Neuron (in vitro differentiated cells): Measurements from ENCODE around the gene HAPLN2.
A peak's percentile ranks its signal among the peaks of the same experiment; 100 is the strongest.
"Not testable (repeated sequence)": the region's sequence is repeated elsewhere in the genome, so short reads cannot be mapped to it uniquely, and the experiment has no call there.

ENCODE experiments used
- H2AFZ ChIP-seq: one replicate; pipeline ENCODE4 v1.6.1; 2013; ENCODE audit warnings: low read depth, mild to moderate bottlenecking, inconsistent platforms, low read length, moderate library complexity
- H3K27me3 ChIP-seq: one replicate; pipeline ENCODE4 v1.6.1; 2013; ENCODE audit warnings: low read length; ENCODE audit not compliant: insufficient read depth
- H3K36me3 ChIP-seq: one replicate; pipeline ENCODE4 v1.6.1; 2013; ENCODE audit warnings: low read length; ENCODE audit not compliant: insufficient read depth
- H3K4me1 ChIP-seq: one replicate; pipeline ENCODE4 v1.6.1; 2013; ENCODE audit warnings: low read length; ENCODE audit not compliant: insufficient read depth
- H3K4me3 ChIP-seq: 2 replicates; pipeline ENCODE4 v1.5.1; 2013; ENCODE audit warnings: mild to moderate bottlenecking, low read length, moderate library complexity
- H3K9me3 ChIP-seq: one replicate; pipeline ENCODE4 v1.6.1; 2013; ENCODE audit warnings: low read length

Gene HAPLN2

DNA sequence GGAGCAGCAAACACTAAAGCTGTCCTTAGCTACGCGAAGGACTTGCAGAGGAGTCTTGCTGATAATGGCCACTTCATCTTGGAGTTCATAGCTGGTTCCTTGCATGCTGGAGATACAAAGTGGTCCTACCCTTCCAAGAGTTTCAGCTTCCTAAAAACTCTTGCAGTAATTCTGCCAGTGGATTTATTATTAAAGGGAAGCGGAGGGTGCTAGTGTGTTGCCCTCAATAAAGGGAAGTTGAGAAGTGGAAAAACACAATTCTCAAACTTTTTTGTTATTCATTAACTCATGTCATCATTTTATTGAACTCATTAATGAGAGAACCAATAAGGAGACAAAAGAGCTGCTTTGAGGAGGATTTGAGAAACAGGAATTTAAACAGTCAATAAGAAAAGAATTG lies 6.5 kb upstream of the HAPLN2 start:
- H3K9me3 ChIP-seq, result no peaks in the 10 kb centered on the region
- H3K36me3 ChIP-seq, result no peaks in the 10 kb centered on the region
- no peaks in the 10 kb centered on the region for H3K4me1 ChIP-seq
- H3K4me3 ChIP-seq, result no peak overlapping the region
- no peak overlapping the region for H2AFZ ChIP-seq
- peaks cover 20% of the 10 kb centered on the region for H3K27me3 ChIP-seq

DNA sequence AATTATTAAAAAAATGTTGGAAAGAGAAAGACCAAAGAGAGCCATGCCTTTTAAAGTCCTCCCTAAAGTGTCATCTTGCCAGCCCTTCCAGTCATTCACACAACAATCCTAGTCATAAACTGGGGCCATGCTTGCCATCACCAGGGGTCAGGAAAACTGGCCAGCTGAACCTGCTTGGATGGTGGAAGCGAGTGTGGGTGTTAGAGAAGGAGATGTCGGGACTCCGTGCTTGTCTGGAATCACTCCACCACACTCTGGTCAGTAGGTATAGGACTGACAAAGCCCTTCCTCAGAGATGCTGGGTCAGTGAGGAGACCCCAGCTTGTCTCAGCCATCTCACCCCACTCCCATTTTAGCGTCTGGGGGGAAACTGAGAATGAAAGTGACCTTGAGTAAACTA lies 3.3 kb upstream of the HAPLN2 start:
- peaks cover 33% of the 10 kb centered on the region for H3K27me3 ChIP-seq
- H3K4me1 ChIP-seq, result no peaks in the 10 kb centered on the region
- H2AFZ ChIP-seq, result no peak overlapping the region
- H3K36me3 ChIP-seq, result no peaks in the 10 kb centered on the region
- H3K4me3 ChIP-seq, result no peak overlapping the region
- no peaks in the 10 kb centered on the region for H3K9me3 ChIP-seq

- Histone ChIP-seq H3K27me3 (peaks cover 36% of the 10 kb centered on the region), H3K36me3 (no peaks in the 10 kb centered on the region)
Measured at GRCh38 chr1:156616463-156616862, 2.8 kb upstream of the HAPLN2 start.

DNA sequence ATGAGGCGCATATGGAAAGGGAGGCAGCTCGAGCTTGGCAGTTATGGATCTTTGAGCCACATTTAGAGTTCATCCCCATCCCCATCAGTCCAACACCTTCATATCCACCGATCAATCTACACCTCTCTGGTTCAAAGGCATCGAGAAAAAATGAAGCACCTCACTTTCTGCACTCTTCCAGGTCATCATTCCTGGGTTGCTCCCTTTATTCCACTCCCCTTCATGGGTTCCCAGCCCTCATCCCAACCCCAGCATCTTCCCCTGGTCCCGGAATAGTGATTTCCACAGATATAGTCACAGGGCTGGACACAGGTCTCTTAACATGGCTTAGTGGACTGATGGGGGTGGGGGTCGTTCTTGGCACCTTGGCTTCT lies 354 bp downstream of the HAPLN2 start:
- peaks cover 50% of the 10 kb centered on the region for H3K27me3 ChIP-seq
- H3K36me3 ChIP-seq, result no peaks in the 10 kb centered on the region

More at GRCh38 chr1:156616463-156616862, 2.8 kb upstream of the HAPLN2 start:
- no peaks in the 10 kb centered on the region for H3K9me3 ChIP-seq
- H3K4me1 ChIP-seq, result no peaks in the 10 kb centered on the region
- no peak overlapping the region for H3K4me3 ChIP-seq
- H2AFZ ChIP-seq, result no peak overlapping the region

DNA sequence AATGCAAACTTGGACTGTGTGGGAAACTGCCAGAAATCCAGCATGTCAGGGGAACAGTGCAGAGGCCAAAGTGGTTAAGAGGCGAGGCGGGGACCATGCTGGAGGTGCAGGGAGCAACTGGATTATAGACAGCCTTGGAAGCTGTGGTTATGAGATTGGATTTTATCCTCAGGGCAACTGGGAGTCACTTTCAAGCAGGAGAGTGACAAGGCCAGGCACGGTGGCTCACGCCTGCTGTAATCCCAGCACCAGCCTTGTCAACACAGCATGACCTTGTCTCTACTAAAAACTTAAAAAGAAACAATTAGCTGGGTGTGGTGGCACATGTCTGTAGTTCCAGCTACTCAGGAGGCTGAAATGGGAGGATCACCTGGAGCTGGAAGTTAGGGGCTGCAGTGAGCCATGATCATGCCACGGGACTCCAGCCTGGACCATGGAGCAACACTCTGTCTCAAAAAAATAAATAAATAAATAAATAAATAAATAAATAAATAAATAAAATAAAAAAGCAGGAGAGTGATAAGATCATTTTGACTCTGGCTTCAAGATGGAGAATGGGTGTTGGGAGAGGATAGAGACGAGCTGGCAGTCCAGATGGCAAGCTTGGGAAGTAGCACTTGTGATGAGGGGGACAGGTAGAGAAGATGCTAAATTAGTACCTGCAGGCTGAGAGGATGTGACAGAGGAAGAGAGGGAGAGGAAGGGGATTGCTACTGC lies 3.5 kb downstream of the HAPLN2 start:
- H3K36me3 ChIP-seq, result no peaks in the 10 kb centered on the region
- H3K4me3 ChIP-seq, result no peak overlapping the region
- peaks cover 9% of the 10 kb centered on the region for H3K4me1 ChIP-seq
- H3K9me3 ChIP-seq, result no peaks in the 10 kb centered on the region
- peaks cover 56% of the 10 kb centered on the region for H3K27me3 ChIP-seq
- H2AFZ ChIP-seq, result no peak overlapping the region

More for the DNA sequence above, 354 bp downstream of the HAPLN2 start:
- H3K4me1 ChIP-seq, result no peaks in the 10 kb centered on the region
- H2AFZ ChIP-seq, result no peak overlapping the region
- H3K4me3 ChIP-seq, result no peak overlapping the region
- H3K9me3 ChIP-seq, result no peaks in the 10 kb centered on the region

- peak overlapping the region; percentile 33 for H3K4me3 ChIP-seq
- H3K36me3 ChIP-seq, result no peaks in the 10 kb centered on the region
- H3K27me3 ChIP-seq, result peaks cover 56% of the 10 kb centered on the region
- peaks cover 9% of the 10 kb centered on the region for H3K4me1 ChIP-seq
- H3K9me3 ChIP-seq, result no peaks in the 10 kb centered on the region
- H2AFZ ChIP-seq, result peak overlapping the region; percentile 37
Measured at GRCh38 chr1:156623946-156624813, 5.0 kb downstream of the HAPLN2 start.

DNA sequence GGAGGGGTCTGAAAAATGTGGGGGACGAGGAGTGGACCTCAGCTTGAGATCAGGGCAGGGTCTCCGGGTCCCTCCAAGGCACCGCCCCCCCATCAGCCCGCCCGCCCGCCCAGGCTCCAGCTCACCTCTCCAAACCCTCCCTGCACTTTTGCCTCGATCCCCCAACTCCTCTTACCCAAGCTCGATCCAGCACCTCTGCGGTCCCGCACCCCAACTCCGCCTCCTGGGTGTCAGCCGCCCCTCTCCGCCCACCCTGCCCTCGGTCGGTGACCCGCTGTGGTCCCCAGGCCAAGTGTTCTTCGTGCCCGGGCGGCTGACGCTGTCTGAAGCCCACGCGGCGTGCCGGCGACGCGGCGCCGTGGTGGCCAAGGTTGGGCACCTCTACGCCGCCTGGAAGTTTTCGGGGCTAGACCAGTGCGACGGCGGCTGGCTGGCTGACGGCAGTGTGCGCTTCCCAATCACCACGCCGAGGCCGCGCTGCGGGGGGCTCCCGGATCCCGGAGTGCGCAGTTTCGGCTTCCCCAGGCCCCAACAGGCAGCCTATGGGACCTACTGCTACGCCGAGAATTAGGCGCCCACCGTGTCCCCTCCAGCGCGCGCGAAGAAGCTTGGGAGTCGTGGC lies 5.7 kb downstream of the HAPLN2 start:
- Histone ChIP-seq H3K9me3 (no peaks in the 10 kb centered on the region), H2AFZ (peak overlapping the region; percentile 37), H3K4me1 (peaks cover 9% of the 10 kb centered on the region), H3K4me3 (peak overlapping the region; percentile 33), H3K27me3 (peaks cover 52% of the 10 kb centered on the region), H3K36me3 (no peaks in the 10 kb centered on the region)

DNA sequence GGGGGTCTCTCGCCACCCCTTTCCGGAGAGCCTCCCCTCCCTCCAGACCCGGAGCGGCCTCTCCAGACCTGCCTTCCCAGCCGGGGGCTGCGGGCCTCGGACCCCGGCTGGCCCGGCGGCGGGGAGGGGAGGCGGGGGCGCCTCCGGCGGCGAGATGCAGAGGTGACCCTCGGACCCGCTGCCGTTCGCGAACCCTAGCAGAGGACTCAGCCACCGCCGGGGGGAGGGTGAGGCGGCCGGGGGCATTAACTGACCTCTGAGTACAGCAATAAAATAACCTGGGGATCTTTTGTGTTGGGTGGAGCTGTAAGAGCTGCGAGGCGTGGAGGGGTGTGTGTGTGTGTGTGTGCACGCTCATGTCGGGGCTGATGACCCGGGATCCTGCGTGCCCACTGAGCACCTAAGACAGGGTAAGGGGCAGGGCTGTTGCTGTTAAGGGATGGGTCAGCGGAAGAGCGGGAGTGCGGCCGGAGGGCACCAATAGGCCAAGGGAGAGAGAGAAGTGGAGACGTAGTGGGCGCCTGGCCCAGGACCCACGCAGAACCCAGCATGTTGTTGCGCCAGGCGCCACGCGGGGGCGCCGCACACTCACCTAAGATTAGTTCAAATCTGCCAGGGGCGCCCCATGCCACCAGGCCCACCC lies 6.3 kb downstream of the HAPLN2 start:
- Histone ChIP-seq H3K4me1 (peaks cover 9% of the 10 kb centered on the region), H3K4me3 (peak overlapping the region; percentile 9), H3K9me3 (no peaks in the 10 kb centered on the region), H2AFZ (peak overlapping the region; percentile 20), H3K36me3 (no peaks in the 10 kb centered on the region), H3K27me3 (peaks cover 46% of the 10 kb centered on the region)

DNA sequence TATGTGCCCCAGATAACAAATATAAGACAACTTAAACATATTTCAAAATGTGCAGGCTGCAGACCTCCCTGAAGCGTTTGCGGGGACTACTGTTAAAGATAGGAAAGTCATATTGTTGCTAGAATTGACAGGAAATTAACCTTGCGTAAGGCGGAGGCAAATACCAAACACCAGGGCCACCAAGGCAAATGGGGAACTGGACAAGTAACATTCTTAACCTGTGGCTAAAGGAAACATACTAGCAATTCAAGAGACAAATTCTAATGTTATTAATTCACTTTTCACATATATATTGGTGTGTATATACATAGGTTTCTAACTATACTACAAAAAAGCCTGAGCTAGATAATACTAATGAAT lies 6.8 kb downstream of the HAPLN2 start:
- H2AFZ ChIP-seq, result no peak overlapping the region
- H3K4me1 ChIP-seq, result peaks cover 9% of the 10 kb centered on the region
- H3K9me3 ChIP-seq, result no peaks in the 10 kb centered on the region
- peaks cover 43% of the 10 kb centered on the region for H3K27me3 ChIP-seq
- no peaks in the 10 kb centered on the region for H3K36me3 ChIP-seq
- H3K4me3 ChIP-seq, result no peak overlapping the region

DNA sequence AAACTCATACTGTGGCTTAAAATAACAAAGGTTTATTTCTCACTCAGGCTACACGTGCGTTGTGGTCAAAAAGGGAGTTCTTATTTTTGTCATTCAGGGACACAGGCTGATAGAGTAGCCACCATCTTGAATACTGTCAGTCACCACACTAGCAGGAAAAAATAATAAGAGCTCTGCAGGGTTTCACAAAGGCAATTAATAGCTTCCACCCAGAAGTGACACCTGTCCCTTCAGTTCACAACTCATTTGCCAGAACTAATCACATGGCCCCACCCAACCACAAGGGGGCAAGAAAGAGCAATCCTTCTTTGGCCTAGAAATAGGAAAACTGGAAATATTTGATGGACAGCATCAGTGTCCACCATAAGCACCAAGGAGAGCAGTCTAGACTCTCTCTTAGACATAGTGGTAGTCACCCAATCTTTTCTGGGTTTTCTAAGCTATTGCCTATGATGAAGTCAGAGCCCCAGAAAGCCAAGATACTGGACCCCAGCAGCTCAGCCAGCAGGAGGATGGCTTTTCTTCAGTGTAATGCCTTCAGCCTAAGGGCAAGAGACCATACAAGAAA lies 8.2 kb downstream of the HAPLN2 start:
- peaks cover 9% of the 10 kb centered on the region for H3K4me1 ChIP-seq
- H2AFZ ChIP-seq, result no peak overlapping the region
- no peak overlapping the region for H3K4me3 ChIP-seq
- no peaks in the 10 kb centered on the region for H3K9me3 ChIP-seq
- no peaks in the 10 kb centered on the region for H3K36me3 ChIP-seq
- H3K27me3 ChIP-seq, result peaks cover 41% of the 10 kb centered on the region

DNA sequence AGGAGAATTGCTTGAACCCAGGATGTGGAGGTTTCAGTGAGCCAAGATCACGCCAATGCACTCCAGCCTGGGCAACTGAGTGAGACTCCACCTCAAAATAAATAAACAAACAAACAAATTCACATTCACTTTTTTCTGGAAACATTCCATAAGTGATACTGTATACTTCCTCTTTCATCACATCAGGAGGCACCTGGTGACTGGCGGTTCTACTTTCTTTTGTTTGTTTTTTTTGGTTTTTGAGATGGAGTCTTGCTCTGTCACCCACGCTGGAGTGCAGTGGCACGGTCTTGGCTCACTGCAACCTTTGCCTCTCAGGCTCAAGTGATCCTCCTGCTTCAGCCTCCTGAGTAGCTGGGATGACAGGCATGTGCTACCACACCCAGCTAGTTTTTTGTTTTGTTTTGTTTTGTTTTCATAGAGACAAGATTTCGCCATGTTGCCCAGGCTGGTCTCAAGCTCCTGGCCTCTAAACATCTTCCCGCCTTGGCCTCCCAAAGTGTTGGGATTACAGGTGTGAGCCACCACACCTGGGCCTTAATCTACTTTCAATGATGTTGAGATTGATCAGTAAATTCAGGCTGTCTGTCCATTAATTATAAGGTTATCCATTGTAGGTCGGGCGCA lies 10.7 kb downstream of the HAPLN2 start:
- Histone ChIP-seq H3K27me3 (peaks cover 38% of the 10 kb centered on the region), H3K4me3 (no peak overlapping the region), H3K4me1 (peaks cover 7% of the 10 kb centered on the region), H3K36me3 (no peaks in the 10 kb centered on the region), H3K9me3 (no peaks in the 10 kb centered on the region), H2AFZ (no peak overlapping the region)

- not testable (repeated sequence) for H2AFZ ChIP-seq, H3K4me1 ChIP-seq, H3K9me3 ChIP-seq, H3K36me3 ChIP-seq, H3K4me3 ChIP-seq
- H3K27me3 ChIP-seq, result peaks cover 31% of the 10 kb centered on the region
Measured at GRCh38 chr1:156631152-156631551, 11.9 kb downstream of the HAPLN2 start.
